HG03135 (cell line): ENCODE data around the gene GATA2.

Experiments used
- ATAC-seq: cut with Tn5 transposase; IDR thresholded peaks from one replicate; pipeline ENCODE4 v1.9.1; 2021; ENCODE audit warnings: mild to moderate bottlenecking, moderate library complexity; ENCODE audit not compliant: unreplicated experiment

The GATA2 gene

GRCh38 chr3:128436214-128436613, 56.8 kb downstream of the GATA2 start:
- no peak for ATAC-seq

GRCh38 chr3:128435561-128435960, 57.4 kb downstream of the GATA2 start:
- no peak for ATAC-seq

- no peak for ATAC-seq
These were observed 57.9 kb downstream of the GATA2 start for GRCh38 chr3:128435058-128435457.

- ATAC-seq, result no peak
These were observed 58.5 kb downstream of the GATA2 start for GRCh38 chr3:128434524-128434923.

- no peak for ATAC-seq
These were observed 59.2 kb downstream of the GATA2 start for GRCh38 chr3:128433837-128434165.

- no peak for ATAC-seq
These were observed 59.8 kb downstream of the GATA2 start for GRCh38 chr3:128432971-128433836.

- ATAC-seq, result no peak
These were observed 60.6 kb downstream of the GATA2 start for GRCh38 chr3:128432301-128432970.

GRCh38 chr3:128431803-128432300, 61.1 kb downstream of the GATA2 start:
- no peak for ATAC-seq

- ATAC-seq, result no peak
These were observed 62.3 kb downstream of the GATA2 start for GRCh38 chr3:128430731-128431130.

GRCh38 chr3:128430301-128430700, 62.7 kb downstream of the GATA2 start:
- ATAC-seq, result no peak

- no peak for ATAC-seq
These were observed 63.2 kb downstream of the GATA2 start for GRCh38 chr3:128429751-128430150.
